Naive thymus-derived CD4-positive, alpha-beta T cell (primary cell): ENCODE measurements around the gene PTGIR. TPM values are rescaled to one million over a fixed set of nuclear protein-coding genes. Genes with fewer than 3 reads are reported as not detected.
"Not testable (repeated sequence)": the region's sequence is repeated elsewhere in the genome, so short reads cannot be mapped to it uniquely, and the experiment has no call there.

Experiments
- ATAC-seq: fragments of 150-1000 bp; cut with Tn5 transposase; 2 replicates; pipeline ENCODE4 v1.10.0; 2021; ENCODE audit warnings: mild to moderate bottlenecking, moderate library complexity
- CTCF ChIA-PET: fragments of 350-600 bp; sonication (Branson Sonifier 250); formaldehyde crosslinking; loops from one replicate; lab custom pipeline; 2021; ENCODE audit warnings: antibody characterized with exemption; lab: Charles Lee
- POLR2A ChIA-PET: fragments of 350-600 bp; sonication (Branson Sonifier 250); formaldehyde crosslinking; loops from one replicate; lab custom pipeline; 2021; ENCODE audit warnings: antibody characterized with exemption, inconsistent platforms; lab: Charles Lee
- DNase-seq, 9 donors: peaks; one replicate each; pipeline versions ENCODE4 v3.0.0 to v3.0.0-alpha.2; 2020 to 2022; ENCODE audit warnings: mixed read lengths in 1 of 9
- H3K27ac ChIP-seq: one replicate; pipeline ENCODE4 v1.7.0; 2013; ENCODE audit warnings: mild to moderate bottlenecking, low read depth, low read length, moderate library complexity
- H3K27me3 ChIP-seq, 2 donors: one replicate each; pipeline ENCODE4 v1.7.0; 2013; ENCODE audit warnings: low read length in 2 of 2, mild to moderate bottlenecking in 2 of 2, moderate library complexity in 2 of 2; ENCODE audit not compliant: control insufficient read depth in 2 of 2, insufficient read depth in 2 of 2
- H3K36me3 ChIP-seq, 3 experiments: 1 replicate in 2 of 3; 2 replicates in 1 of 3; pipeline ENCODE4 v1.7.0; 2013; ENCODE audit warnings: low read length in 3 of 3, mild to moderate bottlenecking in 3 of 3, moderate library complexity in 1 of 3; ENCODE audit not compliant: insufficient read depth in 3 of 3, control insufficient read depth in 2 of 3
- H3K4me1 ChIP-seq, 2 donors: one replicate each; pipeline ENCODE4 v1.7.0; 2013; ENCODE audit warnings: low read length in 2 of 2, mild to moderate bottlenecking in 2 of 2, moderate library complexity in 1 of 2; ENCODE audit not compliant: control insufficient read depth in 2 of 2, insufficient read depth in 2 of 2
- H3K4me3 ChIP-seq: 2 replicates; pipeline ENCODE4 v1.7.0; 2013; ENCODE audit warnings: mild to moderate bottlenecking, low read length
- H3K9me3 ChIP-seq, 3 experiments: 1 replicate in 2 of 3; 2 replicates in 1 of 3; pipeline ENCODE4 v1.7.0; 2013; ENCODE audit warnings: low read length in 3 of 3; ENCODE audit not compliant: control insufficient read depth in 2 of 3
- H3K27ac Mint-ChIP-seq, 9 donors: one replicate each; pipeline ENCODE4 v1.8.0; 2020 to 2022; ENCODE audit warnings: mixed read lengths in 9 of 9, mild to moderate bottlenecking in 8 of 9, moderate library complexity in 5 of 9, inconsistent platforms in 2 of 9
- H3K27me3 Mint-ChIP-seq, 5 donors: one replicate each; pipeline ENCODE4 v1.8.0; 2021 to 2022; ENCODE audit warnings: mixed read lengths in 5 of 5, mild to moderate bottlenecking in 1 of 5
- H3K36me3 Mint-ChIP-seq, 5 donors: one replicate each; pipeline ENCODE4 v1.8.0; 2020 to 2022; ENCODE audit warnings: mixed read lengths in 5 of 5, mild to moderate bottlenecking in 3 of 5, inconsistent platforms in 1 of 5
- H3K4me1 Mint-ChIP-seq, 7 donors: one replicate each; pipeline ENCODE4 v1.8.0; 2020 to 2022; ENCODE audit warnings: mixed read lengths in 7 of 7, mild to moderate bottlenecking in 3 of 7, inconsistent platforms in 1 of 7
- H3K4me3 Mint-ChIP-seq, 10 donors: one replicate each; pipeline ENCODE4 v1.8.0; 2020 to 2022; ENCODE audit warnings: mild to moderate bottlenecking in 10 of 10, mixed read lengths in 10 of 10, moderate library complexity in 6 of 10, inconsistent platforms in 2 of 10
- H3K9me3 Mint-ChIP-seq, 11 donors: one replicate each; pipeline ENCODE4 v1.8.0; 2020 to 2022; ENCODE audit warnings: mixed read lengths in 11 of 11, mild to moderate bottlenecking in 4 of 11, inconsistent platforms in 1 of 11, moderate library complexity in 1 of 11
- intact Hi-C, 2 donors: fragments of 100-400 bp; cut with micrococcal nuclease; formaldehyde crosslinking; loops; one replicate each; pipeline ENCODE4 v1.15.1; 2023
- polyA plus RNA-seq, 2 donors: library from polyadenylated mRNA; unstranded; fragments of 300-500 nt; fragmentation: Illumina TruSeq; gene quantifications; one replicate each; pipeline ENCODE4 v1.2.3, GENCODE V29; 2021
- total RNA-seq, 6 experiments: library from RNA in 5 of 6; stranded (reverse) in 5 of 6; gene quantifications; 1 replicate in 5 of 6; 2 replicates in 1 of 6; pipeline ENCODE4 v1.2.3 and lab custom pipeline; 2021 to 2026

The PTGIR gene
- total and polyA plus RNA-seq, 7 experiments from 2014 or later: 4.2 to 99.1 (median 5.1) TPM

- POLR2A ChIA-PET: interaction anchor here (0.6 to 1.0 kb wide), 4 partner anchors 13 to 29 kb away, joined by 3 to 4 read pairs (median 3); partner anchors contain the start of gene CALM3
- peaks cover 0 to 6% (median 0%) of the 10 kb centered on the region in 5 donors for H3K36me3 Mint-ChIP-seq
- Histone ChIP-seq H3K9me3 (no peaks in the 10 kb centered on the region), H3K4me1 (peaks cover 13 to 19% of the 10 kb centered on the region in 2 donors), H3K27ac (no peak overlapping the region), H3K4me3 (no peak overlapping the region), H3K36me3 (no peaks in the 10 kb centered on the region), H3K27me3 (no peaks in the 10 kb centered on the region)
- ATAC-seq (no peak), DNase-seq (no peak)
- H3K4me1 Mint-ChIP-seq: peaks cover 20 to 41% (median 36%) of the 10 kb centered on the region in 7 donors
- peak overlapping the region in 3 of 9 donors; percentile 48 to 65 (median 57) for H3K27ac Mint-ChIP-seq
- H3K4me3 Mint-ChIP-seq: no peak overlapping the region
- H3K27me3 Mint-ChIP-seq: peaks cover 0 to 7% (median 0%) of the 10 kb centered on the region in 5 donors
- peaks cover 0 to 2% (median 0%) of the 10 kb centered on the region in 11 donors for H3K9me3 Mint-ChIP-seq
- CTCF ChIA-PET: interaction anchor here (0.6 to 1.8 kb wide), 2 partner anchors 16 to 992 kb away, joined by 4 to 7 read pairs; no protein-coding TSS in a partner anchor
- intact Hi-C loops: loop anchor here in 1 of 2 donors (5.0 kb wide), 1 partner anchor 1222 kb away; the partner anchor contains the start of genes POLR1G and PPP1R13L
Observed at GRCh38 chr19:46629546-46630025, 4.7 kb upstream of the PTGIR start.

GRCh38 chr19:46628970-46629369 is 4.1 kb upstream of the PTGIR start:
- Mint-ChIP-seq H3K4me1 (peaks cover 25 to 44% (median 41%) of the 10 kb centered on the region in 7 donors), H3K27ac (peak overlapping the region in 3 of 9 donors; percentile 29 to 62 (median 49))
- H3K36me3 Mint-ChIP-seq, intact Hi-C loops, H3K9me3 Mint-ChIP-seq, H3K36me3 ChIP-seq, ATAC-seq, H3K4me3 Mint-ChIP-seq, H3K4me3 ChIP-seq, H3K27ac ChIP-seq, H3K27me3 ChIP-seq, H3K9me3 ChIP-seq, H3K27me3 Mint-ChIP-seq, DNase-seq: not testable (repeated sequence)
- ChIA-PET CTCF (interaction anchor here (0.6 to 1.8 kb wide), 2 partner anchors 15 to 991 kb away, joined by 4 to 7 read pairs; no protein-coding TSS in a partner anchor), POLR2A (interaction anchor here (0.7 to 1.0 kb wide), 3 partner anchors 9 to 28 kb away, joined by 3 to 5 read pairs (median 3); partner anchors contain the start of gene CALM3)
- H3K4me1 ChIP-seq: peaks cover 11 to 24% of the 10 kb centered on the region in 2 donors

- Mint-ChIP-seq H3K27me3 (peaks cover 0 to 6% (median 0%) of the 10 kb centered on the region in 5 donors), H3K9me3 (peaks cover 0 to 2% (median 0%) of the 10 kb centered on the region in 11 donors), H3K4me1 (peaks cover 27 to 48% (median 40%) of the 10 kb centered on the region in 7 donors), H3K36me3 (peaks cover 0 to 22% (median 0%) of the 10 kb centered on the region in 5 donors), H3K27ac (peak overlapping the region in 4 of 9 donors; percentile 25 to 69 (median 53)), H3K4me3 (peak overlapping the region in 2 of 10 donors; percentile 28 to 83)
- ChIA-PET CTCF (no interaction called here), POLR2A (interaction anchor here (0.7 to 2.2 kb wide), 3 partner anchors 8 to 43 kb away, joined by 3 to 9 read pairs (median 5); no protein-coding TSS in a partner anchor)
- Histone ChIP-seq H3K4me1 (peaks cover 0 to 35% of the 10 kb centered on the region in 2 donors), H3K36me3 (no peaks in the 10 kb centered on the region), H3K27me3 (no peaks in the 10 kb centered on the region), H3K9me3 (no peaks in the 10 kb centered on the region), H3K27ac (no peak overlapping the region), H3K4me3 (no peak overlapping the region)
- intact Hi-C loops: no loop called here
- no peak for DNase-seq
- no peak for ATAC-seq
Observed at GRCh38 chr19:46626446-46626845, 1.6 kb upstream of the PTGIR start.

GRCh38 chr19:46625731-46626130 is 842 bp upstream of the PTGIR start:
- Histone ChIP-seq H3K27me3 (no peaks in the 10 kb centered on the region), H3K36me3 (no peaks in the 10 kb centered on the region), H3K4me1 (peaks cover 0 to 42% of the 10 kb centered on the region in 2 donors), H3K27ac (peak overlapping the region; percentile 57), H3K9me3 (no peaks in the 10 kb centered on the region), H3K4me3 (no peak overlapping the region)
- ChIA-PET CTCF (no interaction called here), POLR2A (interaction anchor here (0.7 to 2.2 kb wide), 3 partner anchors 7 to 42 kb away, joined by 3 to 9 read pairs (median 5); no protein-coding TSS in a partner anchor)
- H3K36me3 Mint-ChIP-seq: peaks cover 0 to 23% (median 0%) of the 10 kb centered on the region in 5 donors
- intact Hi-C loops: no loop called here
- DNase-seq (no peak), ATAC-seq (no peak)
- H3K4me3 Mint-ChIP-seq: peak overlapping the region in 1 of 10 donors; percentile 83
- peaks cover 0 to 6% (median 0%) of the 10 kb centered on the region in 5 donors for H3K27me3 Mint-ChIP-seq
- peak overlapping the region in 4 of 9 donors; percentile 38 to 92 (median 90) for H3K27ac Mint-ChIP-seq
- peaks cover 0 to 2% (median 0%) of the 10 kb centered on the region in 11 donors for H3K9me3 Mint-ChIP-seq
- H3K4me1 Mint-ChIP-seq: peaks cover 32 to 55% (median 45%) of the 10 kb centered on the region in 7 donors

- Histone ChIP-seq H3K36me3 (no peaks in the 10 kb centered on the region), H3K27me3 (no peaks in the 10 kb centered on the region), H3K9me3 (no peaks in the 10 kb centered on the region), H3K27ac (peak overlapping the region; percentile 57), H3K4me3 (peak overlapping the region; percentile 19), H3K4me1 (peaks cover 0 to 58% of the 10 kb centered on the region in 2 donors)
- CTCF ChIA-PET: interaction anchor here (0.9 to 1.4 kb wide), 2 partner anchors 10 to 37 kb away, joined by 3 to 4 read pairs; partner anchors contain the start of gene DACT3
- H3K27ac Mint-ChIP-seq: peak overlapping the region in 8 of 9 donors; percentile 56 to 95 (median 91)
- POLR2A ChIA-PET: interaction anchor here (0.5 to 2.3 kb wide), 5 partner anchors 10 to 490 kb away, joined by 3 to 7 read pairs (median 4); partner anchors contain the start of genes CALM3 and ZC3H4
- peaks cover 0 to 6% (median 0%) of the 10 kb centered on the region in 5 donors for H3K27me3 Mint-ChIP-seq
- peaks cover 0 to 2% (median 0%) of the 10 kb centered on the region in 11 donors for H3K9me3 Mint-ChIP-seq
- peak overlapping the region; percentile 71 to 96 (median 83) for H3K4me3 Mint-ChIP-seq
- DNase-seq: no peak
- H3K36me3 Mint-ChIP-seq: peaks cover 0 to 27% (median 0%) of the 10 kb centered on the region in 5 donors
- peaks cover 35 to 64% (median 56%) of the 10 kb centered on the region in 7 donors for H3K4me1 Mint-ChIP-seq
- no peak for ATAC-seq
- intact Hi-C loops: no loop called here
Observed at GRCh38 chr19:46623915-46624502, 880 bp downstream of the PTGIR start.

GRCh38 chr19:46622118-46622446 is 2.8 kb downstream of the PTGIR start:
- Mint-ChIP-seq H3K36me3 (peaks cover 0 to 30% (median 0%) of the 10 kb centered on the region in 5 donors), H3K27ac (peak overlapping the region; percentile 57 to 97 (median 83)), H3K4me3 (peak overlapping the region in 9 of 10 donors; percentile 46 to 94 (median 56)), H3K4me1 (peaks cover 37 to 70% (median 61%) of the 10 kb centered on the region in 7 donors), H3K27me3 (peaks cover 0 to 6% (median 0%) of the 10 kb centered on the region in 5 donors), H3K9me3 (peaks cover 0 to 2% (median 0%) of the 10 kb centered on the region in 11 donors)
- Histone ChIP-seq H3K9me3 (no peaks in the 10 kb centered on the region), H3K27me3 (no peaks in the 10 kb centered on the region), H3K4me3 (no peak overlapping the region), H3K27ac (peak overlapping the region; percentile 32), H3K4me1 (peaks cover 0 to 73% of the 10 kb centered on the region in 2 donors), H3K36me3 (no peaks in the 10 kb centered on the region)
- ChIA-PET CTCF (interaction anchor here (1.1 to 2.6 kb wide), 4 partner anchors 9 to 39 kb away, joined by 5 to 8 read pairs (median 6); partner anchors contain the start of gene DACT3), POLR2A (interaction anchor here (4.2 to 4.9 kb wide), 3 partner anchors 10 to 21 kb away, joined by 18 to 40 read pairs (median 24); partner anchors contain the start of gene CALM3)
- intact Hi-C loops: no loop called here
- ATAC-seq (no peak), DNase-seq (no peak)
